GM19395 (cell line): ENCODE measurements around the gene CFAP251.

Experiments used
- ATAC-seq: cut with Tn5 transposase; IDR thresholded peaks from one replicate; pipeline ENCODE4 v1.9.1; 2021; ENCODE audit warnings: mild to moderate bottlenecking, moderate library complexity; ENCODE audit not compliant: unreplicated experiment

Gene CFAP251

GRCh38 chr12:121946313-121947025 is 28.1 kb downstream of the CFAP251 start:
- ATAC-seq = no peak

GRCh38 chr12:121947981-121948380 is 29.6 kb downstream of the CFAP251 start:
- ATAC-seq = no peak

- ATAC-seq = no peak
These were observed 31.4 kb downstream of the CFAP251 start for GRCh38 chr12:121949648-121950397.

- no peak for ATAC-seq
These were observed 34.8 kb downstream of the CFAP251 start for GRCh38 chr12:121953117-121953692.

- no peak for ATAC-seq
These were observed 35.3 kb downstream of the CFAP251 start for GRCh38 chr12:121953695-121954094.

GRCh38 chr12:121955258-121956237 is 37.2 kb downstream of the CFAP251 start:
- no peak for ATAC-seq

GRCh38 chr12:121957861-121958515 is 39.6 kb downstream of the CFAP251 start:
- ATAC-seq = no peak

- ATAC-seq = no peak
These were observed 40.3 kb downstream of the CFAP251 start for GRCh38 chr12:121958541-121959240.

GRCh38 chr12:121960541-121960940 is 42.1 kb downstream of the CFAP251 start:
- ATAC-seq = no peak

GRCh38 chr12:121961195-121961879 is 42.9 kb downstream of the CFAP251 start:
- no peak for ATAC-seq

GRCh38 chr12:121963341-121964018 is 45.1 kb downstream of the CFAP251 start:
- no peak for ATAC-seq

- no peak for ATAC-seq
These were observed 46.6 kb downstream of the CFAP251 start for GRCh38 chr12:121964813-121965643.

- ATAC-seq = no peak
These were observed 48.6 kb downstream of the CFAP251 start for GRCh38 chr12:121966959-121967358.

GRCh38 chr12:121968876-121969275 is 50.5 kb downstream of the CFAP251 start:
- no peak for ATAC-seq

GRCh38 chr12:121969726-121970125 is 51.3 kb downstream of the CFAP251 start:
- ATAC-seq = no peak

- ATAC-seq = no peak
These were observed 52.3 kb downstream of the CFAP251 start for GRCh38 chr12:121970581-121971300.
